ENCODE results near the gene ZNF532.
"Not testable (repeated sequence)": the region's sequence is repeated elsewhere in the genome, so short reads cannot be mapped to it uniquely, and the experiment has no call there.

Gene ZNF532

DNA sequence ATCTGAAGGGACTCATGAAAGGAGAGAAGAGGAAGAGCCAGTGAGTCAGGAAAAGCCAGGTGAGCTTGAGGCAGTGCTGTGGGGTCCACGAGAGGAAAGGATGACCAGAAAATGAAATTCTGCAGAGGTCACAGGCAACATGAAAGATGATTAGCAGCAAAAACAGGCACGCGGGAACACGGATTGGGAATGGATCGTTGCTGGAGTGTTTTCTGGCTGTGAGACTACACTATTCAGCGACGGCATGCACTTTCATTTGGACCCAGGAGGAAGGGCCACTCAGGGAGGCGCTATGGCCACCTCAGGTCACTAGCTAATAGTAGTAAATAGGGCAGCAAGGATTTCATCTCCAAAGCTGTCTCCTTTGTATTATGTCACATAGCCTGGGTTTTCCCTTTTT is 44.8 kb downstream of the ZNF532 start:
- TF ChIP-seq GATA1 (IDR thresholded peaks at IDR 0.05; ENCODE audit: low read depth, low read length): no peak
- TF ChIP-seq POLR2A (IDR thresholded peaks at IDR 0.05; ENCODE audit: low read length): no peak

DNA sequence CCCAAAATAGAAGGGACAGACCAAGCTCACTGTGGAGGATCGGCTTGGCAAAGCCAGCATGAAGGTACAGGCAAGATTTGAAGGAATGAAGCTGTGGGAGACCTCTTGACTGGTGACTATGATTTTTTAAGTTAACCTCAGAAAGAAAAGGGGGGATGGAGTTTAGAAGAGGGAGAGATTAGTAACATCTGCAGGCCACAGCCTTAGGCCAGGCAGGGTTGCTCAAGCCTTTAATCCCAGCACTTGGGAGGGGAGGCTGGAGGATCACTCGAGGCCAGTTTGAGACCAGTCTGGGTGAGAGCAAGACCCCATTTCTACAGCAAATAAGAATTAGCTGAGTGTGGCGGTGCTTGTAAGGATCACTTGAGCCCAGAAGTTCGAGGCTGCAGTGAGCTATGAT is 46.6 kb downstream of the ZNF532 start:
- TF ChIP-seq POLR2A (IDR thresholded peaks at IDR 0.05; ENCODE audit: low read length): no peak
- no peak for TF ChIP-seq GATA1 (IDR thresholded peaks at IDR 0.05; ENCODE audit: low read depth, low read length)

More for the DNA sequence above, 44.8 kb downstream of the ZNF532 start:
- no peak for DNase-seq

DNA sequence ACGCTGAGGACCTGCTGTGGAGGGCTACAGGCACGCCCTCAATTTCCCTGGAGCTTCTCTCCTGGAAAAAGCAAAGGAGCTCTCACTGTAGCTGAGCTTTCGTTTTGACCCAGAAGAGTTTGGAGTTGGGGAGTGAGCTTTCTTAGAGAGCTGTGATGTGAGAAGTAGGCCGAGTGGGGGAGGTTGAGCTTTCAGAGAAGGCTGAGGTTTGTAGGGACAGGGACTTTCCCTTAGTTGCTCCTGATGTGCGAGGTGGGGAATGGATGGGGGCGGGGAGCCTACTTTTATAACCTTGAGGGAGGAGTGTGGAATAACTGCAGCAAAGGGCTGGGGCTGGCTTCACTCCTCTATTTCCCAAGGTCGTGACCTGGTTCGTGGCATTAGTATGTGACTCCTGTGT is 47.1 kb downstream of the ZNF532 start:
- no peak for DNase-seq

More for the DNA sequence above, 46.6 kb downstream of the ZNF532 start:
- no peak for DNase-seq

DNA sequence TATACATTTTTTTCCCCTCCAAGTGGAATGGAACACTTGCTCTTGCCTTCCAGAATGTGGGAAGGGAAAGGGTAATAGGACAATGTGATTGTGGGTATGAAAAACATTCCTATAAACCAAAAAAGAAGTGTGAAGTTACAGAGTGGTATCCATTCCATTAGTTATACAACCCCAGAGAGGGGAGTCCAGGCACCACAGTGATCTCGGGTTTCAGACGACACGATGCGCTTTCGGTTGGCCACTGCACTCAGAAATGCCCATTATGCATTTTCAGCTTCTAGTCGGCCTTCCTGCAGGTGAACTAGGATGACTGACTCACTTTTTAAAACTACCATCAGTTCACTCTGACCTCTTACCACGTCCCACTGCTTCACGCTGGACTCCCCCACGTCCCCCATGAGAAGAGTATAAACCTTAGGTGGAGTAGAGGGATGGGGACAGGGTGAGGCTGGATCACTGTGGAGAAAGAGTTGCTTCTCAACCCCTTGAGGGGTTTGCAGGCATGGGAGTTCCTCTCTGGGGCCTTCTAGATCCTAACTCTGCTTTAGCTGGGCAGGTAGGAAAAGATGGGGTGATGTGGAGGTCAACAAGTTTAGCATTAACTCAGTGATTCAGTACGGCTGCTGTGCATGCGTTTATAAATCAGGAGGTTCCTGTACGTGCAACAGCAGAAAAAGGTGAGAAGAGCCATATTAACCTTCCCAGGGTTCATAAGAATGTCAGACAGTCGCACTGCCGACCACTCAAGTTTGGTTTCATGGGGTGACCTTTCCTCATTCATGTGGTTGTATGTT is 50.5 kb downstream of the ZNF532 start:
- DNase-seq: no peak
- TF ChIP-seq GATA1 (IDR thresholded peaks at IDR 0.05; ENCODE audit: low read depth, low read length): no peak
- TF ChIP-seq POLR2A (IDR thresholded peaks at IDR 0.05; ENCODE audit: low read length): no peak

More for the DNA sequence above, 47.1 kb downstream of the ZNF532 start:
- TF ChIP-seq POLR2A (IDR thresholded peaks at IDR 0.05; ENCODE audit: low read length) (no peak), GATA1 (IDR thresholded peaks at IDR 0.05; ENCODE audit: low read depth, low read length) (no peak)

DNA sequence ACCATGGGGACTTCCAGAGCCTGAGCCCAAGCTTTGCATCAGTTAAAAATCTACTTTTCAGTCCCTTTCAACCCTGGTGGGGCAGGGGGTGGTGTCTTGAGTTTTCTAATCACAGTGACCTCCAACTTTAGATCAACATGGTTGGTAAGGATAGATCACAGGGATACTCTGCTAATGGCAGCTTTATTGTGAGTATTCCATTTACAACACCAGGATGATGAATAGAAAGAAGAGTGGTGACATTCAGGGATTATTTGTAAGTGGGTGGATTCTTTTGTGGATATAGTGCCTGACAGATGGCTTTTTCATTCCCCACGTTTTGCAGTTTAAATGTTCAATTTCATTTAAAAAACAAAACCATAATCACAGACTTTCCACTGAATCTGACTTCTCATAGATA is 51.3 kb downstream of the ZNF532 start:
- DNase-seq: no peak
- no peak for TF ChIP-seq GATA1 (IDR thresholded peaks at IDR 0.05; ENCODE audit: low read depth, low read length)
- no peak for TF ChIP-seq POLR2A (IDR thresholded peaks at IDR 0.05; ENCODE audit: low read length)

DNA sequence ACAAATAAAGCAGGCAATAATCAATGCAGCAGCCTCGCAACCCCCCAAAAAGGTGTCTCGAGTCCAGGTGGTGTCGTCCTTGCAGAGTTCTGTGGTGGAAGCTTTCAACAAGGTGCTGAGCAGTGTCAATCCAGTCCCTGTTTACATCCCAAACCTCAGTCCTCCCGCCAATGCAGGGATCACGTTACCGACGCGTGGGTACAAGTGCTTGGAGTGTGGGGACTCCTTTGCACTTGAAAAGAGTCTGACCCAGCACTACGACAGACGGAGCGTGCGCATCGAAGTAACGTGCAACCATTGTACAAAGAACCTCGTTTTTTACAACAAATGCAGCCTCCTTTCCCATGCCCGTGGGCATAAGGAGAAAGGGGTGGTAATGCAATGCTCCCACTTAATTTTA is 55.3 kb downstream of the ZNF532 start:
- not testable (repeated sequence) for DNase-seq

DNA sequence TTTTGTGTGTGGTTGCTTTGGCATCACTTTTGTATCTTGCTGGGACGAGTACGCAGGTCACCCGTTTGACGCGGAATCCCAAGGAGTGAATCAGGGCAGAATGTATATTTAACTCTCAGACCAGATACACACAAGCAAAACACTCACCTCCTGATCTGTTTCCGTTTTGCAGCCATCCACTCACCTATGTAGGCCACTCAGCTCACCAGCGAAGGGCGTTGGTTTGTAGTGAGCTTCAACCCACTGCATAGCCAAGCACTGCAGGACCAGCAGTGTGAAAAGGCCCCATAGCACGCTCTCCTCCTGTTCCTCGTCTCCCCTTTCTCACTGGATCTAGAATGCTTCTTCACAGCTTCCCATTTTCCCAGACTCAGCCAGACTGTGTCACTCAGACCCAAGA is 58.3 kb downstream of the ZNF532 start:
- TF ChIP-seq GATA1 (IDR thresholded peaks at IDR 0.05; ENCODE audit: low read depth, low read length) (no peak), POLR2A (IDR thresholded peaks at IDR 0.05; ENCODE audit: low read length) (no peak)
- DNase-seq: no peak

DNA sequence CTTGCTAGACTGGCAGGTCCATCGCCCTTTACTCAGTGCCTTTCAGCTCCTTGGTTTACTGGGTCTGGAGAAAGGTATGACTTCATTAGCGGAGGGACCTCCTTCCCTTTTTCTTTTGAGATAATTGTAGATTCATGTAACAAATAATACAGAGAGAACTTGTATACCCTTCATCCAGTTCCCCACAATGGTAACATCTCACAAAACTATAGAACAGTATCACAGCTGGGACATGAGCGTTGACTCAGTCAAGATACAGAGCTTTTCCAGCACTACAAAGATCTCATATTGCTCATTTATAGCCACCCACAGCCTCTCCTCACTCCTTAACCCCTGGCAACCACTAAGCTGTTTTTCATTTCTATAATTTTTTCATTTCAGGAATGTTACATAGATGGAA is 59.8 kb downstream of the ZNF532 start:
- no peak for DNase-seq
- TF ChIP-seq GATA1 (IDR thresholded peaks at IDR 0.05; ENCODE audit: low read depth, low read length) (no peak), POLR2A (IDR thresholded peaks at IDR 0.05; ENCODE audit: low read length) (no peak)

DNA sequence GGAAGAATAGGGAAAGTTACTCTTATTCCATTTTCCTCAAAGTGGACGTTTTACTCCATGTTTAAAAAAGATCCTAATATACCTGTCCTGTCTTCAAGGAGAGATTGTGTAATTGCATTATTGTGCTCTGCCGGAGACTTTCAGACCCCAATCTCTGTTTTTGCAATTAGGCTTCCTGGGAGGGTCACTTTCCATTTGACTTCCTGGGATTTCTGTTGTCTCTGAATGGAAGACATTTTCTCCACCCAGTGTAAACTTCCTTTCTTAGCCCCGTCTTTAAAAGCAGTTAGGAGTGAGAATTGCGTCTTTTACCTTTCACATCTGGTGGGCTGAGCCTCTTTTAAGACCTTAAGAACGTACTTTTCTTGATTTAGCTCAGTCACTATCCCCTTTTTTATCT is 63.0 kb downstream of the ZNF532 start:
- TF ChIP-seq GATA1 (IDR thresholded peaks at IDR 0.05; ENCODE audit: low read depth, low read length) (no peak), POLR2A (IDR thresholded peaks at IDR 0.05; ENCODE audit: low read length) (no peak)

DNA sequence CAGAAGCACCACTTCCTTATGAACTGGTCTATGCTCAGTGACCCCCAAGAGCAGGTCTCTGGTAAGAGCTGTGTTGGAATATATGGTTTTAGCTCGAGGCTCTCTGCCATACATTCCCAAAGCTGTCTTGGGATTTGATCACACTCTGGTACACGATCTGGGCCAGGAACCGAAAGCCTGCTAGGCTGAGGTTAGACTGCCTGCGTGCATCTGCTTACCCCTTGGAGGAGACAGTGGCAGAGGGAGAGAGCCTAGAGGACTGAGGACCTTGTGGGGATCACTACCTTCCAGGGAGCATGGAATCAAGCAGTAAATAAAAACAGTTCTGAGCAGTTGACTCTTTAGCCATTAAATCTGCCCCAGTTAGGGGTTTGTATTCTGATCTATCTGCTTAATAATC is 63.7 kb downstream of the ZNF532 start:
- no peak for DNase-seq
- TF ChIP-seq GATA1 (IDR thresholded peaks at IDR 0.05; ENCODE audit: low read depth, low read length) (no peak), POLR2A (IDR thresholded peaks at IDR 0.05; ENCODE audit: low read length) (no peak)

More for the DNA sequence above, 63.0 kb downstream of the ZNF532 start:
- DNase-seq: no peak

DNA sequence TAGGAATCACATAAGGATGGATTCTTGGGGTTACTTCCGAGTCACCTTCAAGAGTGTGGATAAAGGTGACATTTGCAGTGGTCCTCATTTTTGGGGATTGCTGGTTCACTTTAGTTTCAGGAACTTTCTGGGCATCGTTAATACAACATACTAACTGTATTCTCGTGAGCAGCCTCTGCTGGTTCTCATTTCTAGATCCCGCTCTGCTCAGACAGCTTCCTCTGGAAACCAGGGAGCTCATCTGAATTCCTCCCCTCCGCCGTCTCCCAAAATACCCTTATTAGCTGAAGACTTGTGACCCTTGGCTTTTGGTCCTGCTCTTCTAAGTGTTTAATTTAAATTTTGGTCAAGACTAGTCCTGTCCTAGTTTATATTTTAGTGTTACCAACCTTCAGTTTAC is 64.5 kb downstream of the ZNF532 start:
- TF ChIP-seq POLR2A (IDR thresholded peaks at IDR 0.05; ENCODE audit: low read length) (no peak), GATA1 (IDR thresholded peaks at IDR 0.05; ENCODE audit: low read depth, low read length) (no peak)
- no peak for DNase-seq

DNA sequence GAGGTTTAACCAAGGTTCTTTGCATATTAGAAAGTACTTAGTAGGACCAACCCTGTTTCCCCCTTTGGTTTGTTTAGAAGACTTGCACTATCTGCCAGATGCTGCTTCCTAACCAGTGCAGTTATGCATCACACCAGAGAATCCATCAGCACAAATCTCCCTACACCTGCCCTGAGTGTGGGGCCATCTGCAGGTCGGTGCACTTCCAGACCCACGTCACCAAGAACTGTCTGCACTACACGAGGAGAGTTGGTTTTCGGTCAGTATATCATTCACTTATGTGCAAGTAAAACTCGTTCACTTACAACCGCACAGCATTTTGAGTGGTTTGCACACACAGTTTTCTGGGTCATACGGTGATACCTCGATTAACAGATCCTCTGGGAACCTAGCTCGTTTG is 69.7 kb downstream of the ZNF532 start:
- DNase-seq: no peak
- no peak for TF ChIP-seq GATA1 (IDR thresholded peaks at IDR 0.05; ENCODE audit: low read depth, low read length)

DNA sequence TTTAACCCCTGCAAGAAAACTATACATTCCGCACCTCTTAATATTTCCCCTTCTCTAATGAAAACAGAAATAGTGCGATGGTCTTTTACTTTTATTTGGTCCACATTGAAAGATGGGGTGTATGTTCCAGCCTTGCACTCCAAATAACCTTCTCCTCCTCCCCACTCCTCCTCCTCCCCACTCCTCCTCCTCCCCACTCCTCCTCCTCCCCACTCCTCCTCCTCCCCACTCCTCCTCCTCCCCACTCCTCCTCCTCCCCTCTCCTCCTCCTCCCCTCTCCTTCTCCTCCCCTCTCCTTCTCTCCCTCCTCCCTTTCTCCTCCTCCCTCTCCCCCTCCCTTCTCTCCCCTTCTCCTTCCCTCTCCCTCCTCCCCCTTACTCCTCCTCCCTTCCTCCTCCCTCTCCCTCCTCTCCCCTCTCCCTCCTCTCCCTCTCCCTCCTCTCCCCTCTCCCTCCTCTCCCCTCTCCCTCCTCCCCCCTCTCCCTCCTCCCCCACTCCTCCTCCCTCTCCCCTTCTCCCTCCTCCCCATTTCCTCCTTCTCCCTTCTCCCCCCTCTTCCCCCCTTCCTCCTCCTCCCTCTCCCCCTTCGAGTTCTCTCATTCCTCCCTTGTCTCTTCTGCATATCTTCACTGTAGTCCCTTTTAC is 70.4 kb downstream of the ZNF532 start:
- TF ChIP-seq GATA1 (IDR thresholded peaks at IDR 0.05; ENCODE audit: low read depth, low read length) (no peak), POLR2A (IDR thresholded peaks at IDR 0.05; ENCODE audit: low read length) (no peak)
- no peak for DNase-seq

DNA sequence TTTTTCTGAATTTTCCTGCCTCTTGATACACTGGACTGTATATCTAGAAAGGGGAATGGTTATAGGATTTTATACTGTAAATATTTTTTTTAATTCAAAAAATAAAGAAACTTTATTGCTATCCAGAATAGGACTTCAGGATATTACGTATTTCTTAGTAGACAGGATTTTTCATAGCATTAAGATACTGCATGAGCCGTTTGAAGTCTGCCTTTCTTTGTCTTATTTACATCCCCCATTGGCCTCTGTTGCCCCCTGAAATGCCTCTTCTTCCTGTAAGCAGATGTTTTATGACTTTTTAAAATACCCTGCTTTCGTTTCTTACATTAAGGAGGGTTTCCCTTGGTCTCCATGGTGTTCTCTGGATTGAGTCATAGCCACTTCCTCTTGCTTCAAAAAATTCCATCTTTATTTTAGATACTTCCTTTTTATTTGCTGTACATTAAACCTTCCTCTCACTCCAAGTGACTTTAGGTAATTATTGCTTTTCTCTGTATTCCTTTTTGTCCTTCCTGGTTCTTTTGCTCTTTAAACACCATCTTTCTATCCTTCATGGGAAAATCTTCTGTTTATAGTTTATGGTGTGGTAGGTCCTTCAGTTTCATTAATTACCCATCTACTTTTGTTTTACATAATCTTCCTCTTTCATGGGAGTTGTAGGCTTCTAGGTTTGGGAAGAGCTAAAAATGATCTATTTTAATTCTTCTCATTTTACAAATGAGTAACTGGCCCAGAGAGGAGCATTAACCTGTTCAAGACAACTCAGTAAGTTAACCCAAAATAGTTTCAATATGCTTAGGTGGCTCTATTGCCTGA is 72.6 kb downstream of the ZNF532 start:
- TF ChIP-seq GATA1 (IDR thresholded peaks at IDR 0.05; ENCODE audit: low read depth, low read length): no peak
- no peak for TF ChIP-seq POLR2A (IDR thresholded peaks at IDR 0.05; ENCODE audit: low read length)
- DNase-seq: no peak

Measured in erythroblast (primary cell).